Hematopoietic multipotent progenitor cell treated with erythropoietin and hydrocortisone succinate and interleukin-3 and kit ligand, for 17 days (in vitro differentiated cells): ENCODE results near the gene DNAJA4.

Source experiments
- DNase-seq: peaks from one replicate; pipeline ENCODE4 v3.0.0-alpha.2; 2015; ENCODE audit warnings: low spot score

Gene DNAJA4

GRCh38 chr15:78315686-78316282 is 51.4 kb downstream of the DNAJA4 start:
- no peak for DNase-seq

- DNase-seq: peak; percentile 52
Observed at GRCh38 chr15:78316283-78317083, 52.1 kb downstream of the DNAJA4 start.

- DNase-seq: peak; percentile 60
Observed at GRCh38 chr15:78317145-78317836, 52.9 kb downstream of the DNAJA4 start.

GRCh38 chr15:78319588-78319987 is 55.2 kb downstream of the DNAJA4 start:
- DNase-seq: no peak

- DNase-seq: no peak
Observed at GRCh38 chr15:78320183-78320582, 55.8 kb downstream of the DNAJA4 start.

GRCh38 chr15:78321041-78321570 is 56.7 kb downstream of the DNAJA4 start:
- no peak for DNase-seq

- DNase-seq: no peak
Observed at GRCh38 chr15:78321786-78322185, 57.4 kb downstream of the DNAJA4 start.

GRCh38 chr15:78322243-78322642 is 57.9 kb downstream of the DNAJA4 start:
- no peak for DNase-seq

- no peak for DNase-seq
Observed at GRCh38 chr15:78322724-78323521, 58.6 kb downstream of the DNAJA4 start.

- no peak for DNase-seq
Observed at GRCh38 chr15:78323693-78324092, 59.3 kb downstream of the DNAJA4 start.

- no peak for DNase-seq
Observed at GRCh38 chr15:78324144-78324543, 59.8 kb downstream of the DNAJA4 start.

GRCh38 chr15:78325092-78325843 is 60.9 kb downstream of the DNAJA4 start:
- DNase-seq: no peak

- DNase-seq: no peak
Observed at GRCh38 chr15:78327466-78327865, 63.1 kb downstream of the DNAJA4 start.

GRCh38 chr15:78329625-78330024 is 65.3 kb downstream of the DNAJA4 start:
- no peak for DNase-seq
